GM12864 (cell line): ENCODE measurements around the gene ST13.

Experiments used
- DNase-seq: peaks from one replicate; pipeline ENCODE4 v3.0.0-alpha.2; 2011; ENCODE audit warnings: low read depth
- H3K4me3 ChIP-seq: 2 replicates; pipeline ENCODE4 v1.5.1; 2011; ENCODE audit warnings: mild to moderate bottlenecking, low read depth, low read length, control low read depth
- CTCF ChIP-seq: IDR thresholded peaks from 2 replicates; pipeline ENCODE4 v1.5.1; 2011; ENCODE audit warnings: low read depth, mild to moderate bottlenecking, moderate library complexity, low read length, control low read depth, inconsistent platforms; ENCODE audit errors: missing control alignments

The ST13 gene

GRCh38 chr22:40806711-40807110, 49.7 kb downstream of the ST13 start:
- no peak overlapping the region for H3K4me3 ChIP-seq
- no peak for TF ChIP-seq CTCF
- DNase-seq = no peak

GRCh38 chr22:40805699-40806203, 50.7 kb downstream of the ST13 start:
- no peak for TF ChIP-seq CTCF

GRCh38 chr22:40805239-40805638, 51.2 kb downstream of the ST13 start:
- no peak for DNase-seq
- no peak overlapping the region for H3K4me3 ChIP-seq
- TF ChIP-seq CTCF = no peak

More at GRCh38 chr22:40805699-40806203, 50.7 kb downstream of the ST13 start:
- no peak for DNase-seq
- no peak overlapping the region for H3K4me3 ChIP-seq

- TF ChIP-seq CTCF = no peak
Measured at GRCh38 chr22:40803321-40803720, 53.1 kb downstream of the ST13 start.

GRCh38 chr22:40799008-40799407, 57.4 kb downstream of the ST13 start:
- DNase-seq = no peak
- H3K4me3 ChIP-seq = no peak overlapping the region
- TF ChIP-seq CTCF = no peak

More at GRCh38 chr22:40803321-40803720, 53.1 kb downstream of the ST13 start:
- no peak for DNase-seq
- H3K4me3 ChIP-seq = no peak overlapping the region

GRCh38 chr22:40797427-40797826, 59.0 kb downstream of the ST13 start:
- no peak for DNase-seq
- no peak for TF ChIP-seq CTCF
- no peak overlapping the region for H3K4me3 ChIP-seq

GRCh38 chr22:40792451-40792850, 64.0 kb downstream of the ST13 start:
- H3K4me3 ChIP-seq = no peak overlapping the region
- TF ChIP-seq CTCF = no peak
- DNase-seq = no peak
